Left renal pelvis (tissue), 4 donors: ENCODE data around the gene YWHAE. TPM values are rescaled to one million over a fixed set of nuclear protein-coding genes. Genes with fewer than 3 reads are reported as not detected.
"Not testable (repeated sequence)": the region's sequence is repeated elsewhere in the genome, so short reads cannot be mapped to it uniquely, and the experiment has no call there.

Source experiments
- DNase-seq, 4 donors: peaks; one replicate each; pipeline ENCODE4 v3.0.0-alpha.2; 2013; ENCODE audit warnings: low read depth in 4 of 4, low spot score in 3 of 4
- polyA plus RNA-seq, 4 donors: library from polyadenylated mRNA; unstranded; fragments of 120-200 nt; gene quantifications; one replicate each; pipeline ENCODE4 v1.2.1, GENCODE V29; 2013; ENCODE audit not compliant: insufficient read length in 4 of 4

YWHAE gene
- polyA plus RNA-seq, 4 donors = 690 to 1,194 (median 1,057) TPM

GRCh38 chr17:1340371-1340770 is 59.7 kb downstream of the YWHAE start:
- DNase-seq = no peak

- DNase-seq = no peak
Observed at GRCh38 chr17:1331708-1332107, 68.3 kb downstream of the YWHAE start.

DNA sequence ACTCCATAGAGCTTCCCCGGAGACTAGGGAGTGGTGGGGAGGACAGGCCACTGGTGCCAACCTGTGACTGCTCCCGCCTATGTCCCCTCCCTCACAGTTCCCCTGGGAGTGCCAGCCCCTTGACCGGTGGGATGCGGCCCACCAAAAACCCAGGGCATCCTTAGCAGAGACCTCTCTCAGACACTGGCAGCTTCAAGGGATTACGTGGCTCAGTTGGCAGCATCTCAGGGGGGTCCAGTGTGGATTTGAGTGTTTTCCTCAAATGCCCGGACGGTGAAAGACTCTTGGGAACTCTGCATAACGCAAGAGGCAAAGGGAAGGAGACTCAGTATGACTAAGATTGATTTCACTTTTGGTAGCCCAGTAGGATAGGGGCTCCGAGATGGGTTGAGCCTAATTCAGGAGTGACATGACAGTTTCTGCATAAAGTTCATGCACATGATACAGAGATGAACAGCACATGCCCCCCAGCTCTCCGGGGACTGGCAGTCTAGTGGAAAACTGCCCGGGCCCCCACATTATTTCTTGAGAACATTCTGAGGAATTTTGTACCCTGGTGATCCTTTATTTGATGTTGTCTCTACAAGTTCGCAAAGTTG is 70.2 kb downstream of the YWHAE start:
- no peak for DNase-seq

- DNase-seq = no peak
Observed at GRCh38 chr17:1328437-1328836, 71.6 kb downstream of the YWHAE start.

DNA sequence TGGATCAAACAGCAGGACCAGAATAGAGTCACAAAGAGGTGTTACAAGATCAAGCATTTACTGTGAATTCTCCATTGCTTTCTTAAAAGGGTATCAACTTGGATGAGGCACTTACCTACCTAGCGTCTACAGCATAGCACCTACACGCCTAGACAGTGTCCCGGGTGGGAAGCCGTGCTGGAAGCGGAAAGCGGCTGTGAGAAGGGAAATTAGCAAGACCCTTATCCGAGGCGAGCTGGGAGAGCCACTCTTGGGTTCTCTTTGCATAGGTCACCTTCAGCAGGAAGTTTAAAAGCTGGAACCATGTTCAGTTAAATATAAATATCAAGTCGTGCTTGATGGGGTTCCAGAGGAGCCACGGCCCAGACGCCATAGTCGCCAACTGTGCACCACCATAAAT is 74.3 kb downstream of the YWHAE start:
- DNase-seq = no peak

GRCh38 chr17:1324201-1324771 is 75.7 kb downstream of the YWHAE start:
- DNase-seq = no peak

DNA sequence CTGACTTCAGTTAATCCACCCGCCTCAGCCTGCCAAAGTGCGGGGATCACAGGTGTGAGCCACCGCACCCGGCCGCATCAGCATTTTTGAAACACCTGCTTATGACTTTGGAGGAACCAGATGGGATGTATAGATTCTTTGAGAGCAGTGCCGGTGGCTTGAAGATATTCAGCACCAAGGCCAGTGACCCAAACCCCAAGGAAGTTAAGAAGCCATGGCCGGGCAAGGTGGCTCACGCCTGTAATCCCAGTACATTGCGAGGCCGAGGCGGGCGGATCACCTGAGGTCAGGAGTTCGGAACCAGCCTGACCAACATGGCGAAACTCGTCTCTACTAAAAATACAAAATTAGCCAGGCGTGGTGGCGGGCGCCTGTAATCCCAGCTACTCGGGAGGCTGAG is 76.7 kb downstream of the YWHAE start:
- DNase-seq = no peak

DNA sequence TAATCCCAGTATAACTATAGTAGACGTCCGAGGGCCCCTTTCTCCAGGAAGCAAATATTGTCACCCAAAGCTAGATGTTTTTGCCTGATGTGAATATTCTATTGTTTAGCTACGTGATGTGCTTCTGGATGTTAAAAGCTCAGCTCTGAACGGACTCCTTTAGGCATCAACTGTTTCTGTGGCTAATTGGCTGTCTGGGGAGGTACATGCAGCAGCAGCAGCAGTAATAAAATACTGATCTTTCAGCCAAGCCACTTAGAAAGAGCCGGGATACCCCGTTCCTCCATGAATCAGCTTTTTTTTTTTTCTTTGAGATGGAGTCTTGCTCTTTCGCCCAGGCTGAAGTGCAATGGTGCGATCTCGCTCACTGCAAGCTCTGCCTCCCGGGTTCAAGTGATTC is 77.5 kb downstream of the YWHAE start:
- no peak for DNase-seq

DNA sequence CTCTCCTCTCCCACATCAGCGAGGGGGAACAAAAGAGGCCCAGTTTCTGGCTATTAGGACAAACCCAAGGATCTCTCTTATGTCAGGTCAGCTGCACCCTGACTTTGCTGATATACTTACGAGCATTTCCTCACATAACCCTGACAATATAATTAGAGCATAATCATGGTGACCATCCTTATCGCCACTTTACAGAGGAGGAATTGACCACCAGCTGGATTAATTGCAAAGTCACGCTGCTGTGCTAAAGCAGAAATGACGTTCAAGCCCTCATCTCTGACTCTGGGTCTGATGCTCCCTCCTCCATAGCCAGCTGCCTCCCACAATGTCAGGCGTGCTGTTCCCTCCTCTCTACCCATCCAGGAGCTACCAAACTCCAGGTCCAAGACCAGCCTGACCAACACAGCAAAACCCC is 78.0 kb downstream of the YWHAE start:
- no peak for DNase-seq

- no peak for DNase-seq
Observed at GRCh38 chr17:1315891-1316403, 84.1 kb downstream of the YWHAE start.

DNA sequence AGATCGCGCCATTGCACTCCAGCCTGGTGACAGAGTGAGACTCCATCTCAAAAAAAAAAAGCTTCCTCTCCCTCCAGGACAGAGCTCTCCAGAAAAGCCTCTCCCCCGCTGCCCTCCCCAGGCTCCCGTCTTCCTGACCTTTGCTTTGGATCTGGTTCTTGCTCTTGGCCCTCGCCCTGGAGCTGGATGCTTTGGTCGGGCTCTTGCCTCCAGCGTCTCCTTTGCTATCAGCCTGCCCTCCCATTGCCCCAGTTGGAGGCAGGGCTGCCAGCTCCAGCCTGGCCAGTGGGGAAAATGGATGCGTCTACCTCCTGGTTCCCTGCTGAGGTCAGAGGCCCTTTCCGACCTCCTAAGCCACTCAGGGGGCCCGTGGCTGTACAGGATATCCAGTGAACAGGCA is 84.6 kb downstream of the YWHAE start:
- no peak for DNase-seq

DNA sequence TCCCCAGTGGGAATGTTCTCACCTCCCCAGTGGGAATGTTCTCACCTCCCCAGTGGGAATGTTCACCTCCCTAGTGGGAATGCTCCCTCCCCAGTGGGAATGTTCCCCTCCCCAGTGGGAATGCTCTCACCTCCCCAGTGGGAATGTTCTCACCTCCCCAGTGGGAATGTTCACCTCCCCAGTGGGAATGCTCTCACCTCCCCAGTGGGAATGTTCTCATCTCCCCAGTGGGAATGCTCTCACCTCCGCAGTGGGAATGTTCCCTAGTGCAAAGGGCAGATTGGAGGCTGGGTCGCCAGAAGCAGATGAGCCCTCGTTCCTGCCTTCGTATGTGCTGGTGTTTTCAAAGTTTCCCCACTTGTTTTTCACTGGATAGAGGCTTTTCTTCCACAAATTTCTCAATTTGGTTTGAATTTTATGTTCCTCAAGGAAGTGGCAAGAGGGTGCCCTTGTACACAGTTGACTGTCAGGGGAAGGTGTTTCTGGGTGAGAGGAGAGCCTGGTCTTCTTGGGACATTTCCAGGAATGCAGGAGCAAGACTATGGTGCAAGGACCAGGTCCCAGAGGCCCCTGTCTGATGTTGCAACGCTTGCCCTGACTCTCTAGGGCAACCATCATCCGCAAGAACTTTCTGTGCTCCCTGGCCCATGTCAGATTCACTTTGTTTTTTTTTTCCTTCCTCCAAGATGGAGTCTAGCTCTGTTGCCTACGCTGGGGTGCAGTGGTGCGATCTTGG is 86.6 kb downstream of the YWHAE start:
- DNase-seq = no peak

DNA sequence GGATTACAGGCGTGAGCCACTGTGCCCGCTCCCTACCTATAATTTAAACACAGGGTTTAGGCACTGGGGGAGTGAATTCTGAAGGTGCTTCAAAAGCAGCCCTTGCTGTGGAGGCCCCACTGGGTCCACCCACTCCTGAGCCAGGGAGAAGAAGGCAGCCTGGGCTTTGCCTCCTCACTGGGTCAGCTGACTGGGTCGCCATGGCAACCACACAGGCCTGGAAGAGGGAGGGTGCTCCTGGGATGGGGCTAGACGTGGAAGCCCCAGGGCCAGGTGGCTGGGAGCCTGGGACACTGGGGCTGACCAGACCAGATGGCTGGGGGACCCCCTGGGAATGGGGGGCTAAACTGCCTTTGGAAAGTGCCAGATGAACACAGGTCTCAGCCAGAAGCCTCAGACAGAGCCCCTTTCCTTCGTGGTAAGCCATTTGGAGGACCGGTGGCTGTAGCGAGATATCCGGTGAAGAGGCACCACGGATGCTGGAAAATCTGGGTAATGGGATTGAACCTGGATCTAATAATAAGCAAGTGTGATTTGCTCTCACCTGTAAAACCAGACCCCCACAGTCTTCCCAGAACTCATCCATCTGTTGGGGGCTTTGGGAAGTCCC is 87.7 kb downstream of the YWHAE start:
- no peak for DNase-seq

DNA sequence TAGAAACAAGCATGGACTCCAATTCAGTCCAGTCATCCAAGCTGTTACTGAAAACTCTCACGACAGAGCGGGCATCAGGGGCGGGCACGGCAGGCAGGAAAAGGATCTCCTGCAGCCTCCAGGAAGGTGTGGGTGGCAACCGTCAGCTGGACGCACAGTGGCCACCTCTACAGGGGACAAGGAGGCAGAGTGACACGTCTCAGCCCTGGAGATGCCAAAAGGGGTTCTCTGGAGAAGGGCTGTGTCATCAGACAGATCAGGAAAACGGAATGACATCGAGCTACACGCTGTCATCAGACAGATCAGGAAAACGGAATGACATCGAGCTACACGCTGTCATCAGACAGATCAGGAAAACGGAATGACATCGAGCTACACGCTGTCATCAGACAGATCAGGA is 92.2 kb downstream of the YWHAE start:
- not testable (repeated sequence) for DNase-seq

- DNase-seq = no peak
Observed at GRCh38 chr17:1304962-1305563, 95.0 kb downstream of the YWHAE start.

- no peak for DNase-seq
Observed at GRCh38 chr17:1304522-1304921, 95.5 kb downstream of the YWHAE start.

DNA sequence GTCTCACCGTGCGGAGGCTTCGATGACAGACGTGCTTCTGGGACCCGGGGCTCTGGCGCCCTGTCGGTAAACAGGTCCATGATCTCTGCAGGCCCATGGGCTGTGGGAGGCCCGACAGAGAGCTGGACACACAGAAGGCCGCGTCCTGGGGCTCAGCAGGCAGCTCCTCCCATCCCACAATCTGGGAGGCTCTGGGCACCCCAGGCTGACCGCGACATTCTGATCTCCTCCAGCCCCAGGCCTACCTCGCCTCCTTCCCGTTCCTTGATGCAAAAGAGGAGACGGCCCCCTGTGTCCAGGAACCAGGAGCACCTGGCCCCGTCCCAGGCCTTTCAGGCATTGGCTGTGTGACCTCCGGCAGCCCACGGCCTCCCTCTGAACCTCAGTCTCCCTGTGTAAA is 97.3 kb downstream of the YWHAE start:
- DNase-seq = no peak

DNA sequence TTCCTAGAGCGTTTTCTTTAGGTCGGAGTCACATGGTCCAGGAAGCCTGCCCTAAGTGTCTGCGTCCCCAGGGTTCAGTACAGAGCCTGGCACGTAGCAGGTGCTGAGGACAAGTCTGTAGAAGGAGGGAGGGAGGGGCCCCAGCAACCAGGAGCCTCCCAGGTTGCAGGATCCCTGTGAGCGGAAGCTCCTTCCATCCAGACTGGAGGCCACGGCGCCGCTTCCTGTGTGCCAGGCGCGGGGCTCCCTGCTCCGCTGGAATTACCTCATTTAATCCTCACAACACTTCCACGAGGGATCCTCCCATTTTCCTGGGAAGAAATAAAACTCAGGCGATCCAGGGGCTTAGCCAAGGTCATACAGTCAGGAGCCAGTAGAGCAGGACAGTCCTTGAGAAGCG is 98.5 kb downstream of the YWHAE start:
- no peak for DNase-seq

DNA sequence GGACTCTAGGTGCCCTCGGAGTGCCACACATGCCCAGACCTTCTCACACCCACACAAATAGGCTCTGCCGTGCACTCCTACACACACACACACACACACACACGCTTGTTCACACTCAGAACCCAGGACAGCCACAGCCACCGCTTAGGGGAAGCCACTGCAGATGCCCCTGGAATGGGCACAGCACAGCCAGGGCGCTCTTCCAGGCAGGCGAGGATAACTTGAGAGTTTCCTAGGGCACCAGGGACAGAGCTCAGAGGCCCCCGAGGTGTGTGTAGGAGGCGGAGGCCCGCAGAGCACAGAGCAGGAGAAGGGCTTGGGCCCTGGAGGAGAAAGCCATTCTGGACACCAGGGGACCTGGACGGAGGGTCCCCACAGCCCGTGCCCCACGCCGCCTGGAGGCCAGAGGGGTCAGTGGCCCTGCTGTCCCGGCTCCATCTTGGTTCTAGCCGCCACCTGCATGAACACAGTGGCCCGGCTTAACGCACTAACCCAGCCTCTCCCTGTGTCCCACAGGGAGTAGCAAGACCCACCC is 99.6 kb downstream of the YWHAE start:
- DNase-seq = no peak

DNA sequence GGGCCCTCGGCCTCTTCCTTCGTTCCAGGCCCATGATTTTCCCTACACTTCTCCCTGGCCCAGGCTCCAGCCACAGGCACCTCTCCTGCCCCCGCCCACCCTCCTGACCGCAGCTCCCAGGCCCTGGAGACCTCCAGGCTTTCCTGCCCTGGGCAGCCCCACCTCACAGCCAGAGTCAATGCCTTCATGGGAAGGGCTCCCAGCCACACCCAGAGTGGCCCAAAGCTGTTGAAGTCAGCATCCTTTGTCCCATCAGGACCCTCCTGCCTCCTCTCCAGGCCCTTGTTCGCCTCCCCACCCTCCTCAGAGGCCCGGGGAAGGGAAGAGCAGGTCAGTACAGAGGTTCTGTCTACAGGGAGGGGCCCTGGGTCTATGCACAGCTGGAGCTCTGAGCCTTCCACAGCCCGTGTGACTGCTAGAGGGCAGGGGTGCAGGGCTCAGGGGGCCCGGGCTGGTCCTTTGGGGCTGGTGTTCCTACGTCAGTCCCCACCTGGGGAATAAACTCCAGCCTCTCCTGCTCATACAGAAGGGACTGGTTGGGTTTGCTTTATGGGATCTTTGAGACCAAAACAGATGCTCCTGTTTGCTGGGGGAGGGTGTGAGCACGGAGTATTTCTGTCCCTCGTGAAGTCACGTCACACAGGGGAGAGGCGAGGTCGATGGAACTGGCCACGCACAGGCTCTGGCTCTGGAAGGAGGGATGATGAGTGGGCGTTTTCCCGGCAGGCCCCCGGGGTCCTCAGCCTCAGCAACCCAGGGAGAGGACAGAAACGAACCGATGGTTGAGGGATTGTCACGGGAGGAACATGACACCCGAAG is 100.3 kb downstream of the YWHAE start:
- no peak for DNase-seq
